IMR-90 (cell line): ENCODE results near the gene LDHB. TPM values are rescaled to one million over a fixed set of nuclear protein-coding genes. Genes with fewer than 3 reads are reported as not detected.

Experiments
- ATAC-seq: fragments of 200-7000 bp; cut with Tn5 transposase; 2 replicates; pipeline ENCODE4 v1.9.1; 2020; ENCODE audit warnings: low read depth, mild to moderate bottlenecking, moderate library complexity
- BruUV-seq: library from RNA; stranded (reverse); fragments of 400-500 nt; replicated peaks from 2 replicates; lab custom pipeline; 2021; lab: Mats Ljungman, UMichigan
- CTCF ChIA-PET: fragments of 300-600 bp; formaldehyde crosslinking; extraction: SDS; loops from one replicate; lab custom pipeline; 2021; ENCODE audit warnings: antibody characterized with exemption; lab: Yijun Ruan, JAX
- POLR2A ChIA-PET: fragments of 300-600 bp; sonication (Branson Sonifier 250); formaldehyde crosslinking; loops from one replicate; lab custom pipeline; 2022; ENCODE audit warnings: antibody characterized with exemption; ENCODE audit not compliant: unreplicated experiment; lab: Charles Lee
- DNase-seq: peaks from one replicate; pipeline ENCODE4 v3.0.0; 2013
- H2AFZ ChIP-seq: replicated peaks from 2 replicates; pipeline ENCODE3; 2013; ENCODE audit warnings: low read length, mild to moderate bottlenecking; ENCODE audit not compliant: poor library complexity
- H2AK5ac ChIP-seq: 2 replicates; pipeline ENCODE4 v1.6.1; 2013; ENCODE audit warnings: low read depth, low read length, inconsistent platforms
- H2AK9ac ChIP-seq: replicated peaks from 2 replicates; pipeline ENCODE3; 2013; ENCODE audit warnings: mild to moderate bottlenecking, low read depth, low read length, moderate library complexity; ENCODE audit not compliant: poor library complexity
- H2BK120ac ChIP-seq: 2 replicates; pipeline ENCODE4 v1.6.1; 2013; ENCODE audit warnings: low read depth, low read length, inconsistent platforms
- H2BK15ac ChIP-seq: 3 replicates; pipeline ENCODE4 v1.6.1; 2013; ENCODE audit warnings: low read depth, low read length, inconsistent platforms
- H2BK20ac ChIP-seq: 2 replicates; pipeline ENCODE4 v1.6.1; 2013; ENCODE audit warnings: low read depth, mild to moderate bottlenecking, inconsistent platforms, low read length, moderate library complexity
- H2BK5ac ChIP-seq: 2 replicates; pipeline ENCODE4 v1.6.1; 2013; ENCODE audit warnings: mild to moderate bottlenecking, low read depth, low read length, inconsistent platforms; ENCODE audit not compliant: poor library complexity, severe bottlenecking
- H3K14ac ChIP-seq: replicated peaks from 2 replicates; pipeline ENCODE4 v1.6.1; 2013; ENCODE audit warnings: low read depth, low read length, inconsistent platforms
- H3K18ac ChIP-seq: 2 replicates; pipeline ENCODE4 v1.6.1; 2013; ENCODE audit warnings: low read depth, low read length, control low read depth
- H3K23ac ChIP-seq: 2 replicates; pipeline ENCODE4 v1.6.1; 2013; ENCODE audit warnings: low read depth, low read length, inconsistent platforms
- H3K27ac ChIP-seq: 2 replicates; pipeline ENCODE4 v1.5.1; 2013; ENCODE audit warnings: mild to moderate bottlenecking, control low read depth, low read length; ENCODE audit not compliant: insufficient read depth
- H3K27me3 ChIP-seq: 2 replicates; pipeline ENCODE4 v1.6.1; 2013; ENCODE audit warnings: low read length; ENCODE audit not compliant: control insufficient read depth, insufficient read depth
- H3K36me3 ChIP-seq: 2 replicates; pipeline ENCODE4 v1.6.1; 2013; ENCODE audit warnings: low read length, mixed read lengths; ENCODE audit not compliant: control insufficient read depth, insufficient read depth
- H3K4ac ChIP-seq: 2 replicates; pipeline ENCODE4 v1.6.1; 2013; ENCODE audit warnings: low read depth, low read length, inconsistent platforms
- H3K4me1 ChIP-seq: 2 replicates; pipeline ENCODE4 v1.6.1; 2013; ENCODE audit warnings: low read length, mixed read lengths; ENCODE audit not compliant: control insufficient read depth, insufficient read depth
- H3K4me2 ChIP-seq: 2 replicates; pipeline ENCODE4 v1.6.1; 2013; ENCODE audit warnings: low read depth, mild to moderate bottlenecking, control low read depth, low read length, moderate library complexity
- H3K4me3 ChIP-seq: 2 replicates; pipeline ENCODE4 v1.5.1; 2013; ENCODE audit warnings: low read depth, mild to moderate bottlenecking, control low read depth, low read length, moderate library complexity; ENCODE audit not compliant: insufficient read depth
- H3K56ac ChIP-seq: 2 replicates; pipeline ENCODE4 v1.6.1; 2013; ENCODE audit warnings: low read length, inconsistent platforms; ENCODE audit not compliant: insufficient read depth; ENCODE audit errors: extremely low read depth
- H3K79me1 ChIP-seq, 2 experiments: 2 replicates each; pipeline ENCODE4 v1.6.1; 2013; ENCODE audit warnings: low read length in 2 of 2, inconsistent platforms in 1 of 2, low read depth in 1 of 2
- H3K9ac ChIP-seq: 2 replicates; pipeline ENCODE4 v1.6.1; 2013; ENCODE audit warnings: low read depth, low read length, control low read depth
- H3K9me1 ChIP-seq: 2 replicates; pipeline ENCODE4 v1.6.1; 2013; ENCODE audit warnings: low read length, inconsistent platforms; ENCODE audit not compliant: insufficient read depth
- H3K9me3 ChIP-seq: 2 replicates; pipeline ENCODE4 v1.6.1; 2013; ENCODE audit warnings: low read length; ENCODE audit not compliant: control insufficient read depth, insufficient read depth
- H4K20me1 ChIP-seq: 2 replicates; pipeline ENCODE4 v1.6.1; 2013; ENCODE audit warnings: low read length, inconsistent platforms; ENCODE audit not compliant: insufficient read depth
- H4K5ac ChIP-seq: 2 replicates; pipeline ENCODE4 v1.6.1; 2013; ENCODE audit warnings: mild to moderate bottlenecking, low read depth, low read length, control low read depth
- H4K8ac ChIP-seq, 2 experiments: 2 replicates each; pipeline ENCODE4 v1.6.1; 2013; ENCODE audit warnings: low read depth in 2 of 2, low read length in 2 of 2, control low read depth in 1 of 2, inconsistent platforms in 1 of 2
- H4K91ac ChIP-seq: 2 replicates; pipeline ENCODE4 v1.6.1; 2013; ENCODE audit warnings: low read depth, low read length, inconsistent platforms; ENCODE audit not compliant: insufficient read depth
- WGBS, 2 experiments: methylation state at CpG; one replicate each; pipeline versions ENCODE4 v1.1.5 to v1.1.7; 2013; ENCODE audit warnings: missing lambda C conversion rate in 2 of 2; ENCODE audit not compliant: insufficient read length in 1 of 2; ENCODE audit errors: extremely low coverage in 2 of 2; 5-methylcytosine and 5-hydroxymethylcytosine counted together
- dilution Hi-C: fragments of 300-500 bp; cut with HindIII; formaldehyde crosslinking; loops from one replicate; pipeline ENCODE4 v1.14.3; 2018; ENCODE audit warnings: low sequenced_read_pairs; ENCODE audit not compliant: unreplicated experiment
- in situ Hi-C: fragments of 300-500 bp; cut with MboI; formaldehyde crosslinking; loops from 3 replicates; pipeline ENCODE4 v1.14.3; 2019; ENCODE audit warnings: low sequenced_read_pairs, inconsistent platforms, mixed read lengths
- intact Hi-C: fragments of 100-400 bp; cut with micrococcal nuclease; formaldehyde crosslinking; loops from 2 replicates; pipeline ENCODE4 v1.10.0; 2022
- polyA plus RNA-seq, 3 experiments: library from polyadenylated mRNA; depleted of rRNA; stranded (reverse); fragments of >200 nt; gene quantifications; 2 replicates each; pipeline ENCODE4 v1.2.3, GENCODE V29; 2012; ENCODE audit warnings: low replicate concordance in 1 of 3
- total RNA-seq: library from RNA; depleted of rRNA; stranded (reverse); fragments of >200 nt; gene quantifications from 2 replicates; pipeline ENCODE4 v1.2.3, GENCODE V29; 2012
- TF ChIP-seq, protein P1 (sequence below): fragments of 150-350 bp; IDR thresholded peaks from 2 replicates; pipeline ENCODE4 v1.6.1; 2016; ENCODE audit warnings: low read depth, mild to moderate bottlenecking, low read length, moderate library complexity, borderline replicate concordance

The LDHB gene
- total and polyA plus RNA-seq, 2 of the 4 experiments (the other 2 are of a cell fraction) = 623 to 630 TPM

GRCh38 chr12:21694660-21695059, 37.0 kb upstream of the LDHB start:
- H2BK15ac ChIP-seq = no peak overlapping the region
- WGBS, 2 experiments = no CpG with 5 or more reads among the region's 10 CpGs
- no peak overlapping the region for H3K56ac ChIP-seq
- in situ Hi-C loops (loop anchor here (5.0 to 25.0 kb wide), 2 partner anchors 293 to 743 kb away; no protein-coding TSS in a partner anchor), intact Hi-C loops (no loop called here), dilution Hi-C loops (no loop called here)
- no peak overlapping the region for H2BK20ac ChIP-seq
- no peak overlapping the region for H3K23ac ChIP-seq
- no peaks in the 10 kb centered on the region for H3K36me3 ChIP-seq
- no peak for DNase-seq
- H4K91ac ChIP-seq = no peak overlapping the region
- TF ChIP-seq, protein P1, sequence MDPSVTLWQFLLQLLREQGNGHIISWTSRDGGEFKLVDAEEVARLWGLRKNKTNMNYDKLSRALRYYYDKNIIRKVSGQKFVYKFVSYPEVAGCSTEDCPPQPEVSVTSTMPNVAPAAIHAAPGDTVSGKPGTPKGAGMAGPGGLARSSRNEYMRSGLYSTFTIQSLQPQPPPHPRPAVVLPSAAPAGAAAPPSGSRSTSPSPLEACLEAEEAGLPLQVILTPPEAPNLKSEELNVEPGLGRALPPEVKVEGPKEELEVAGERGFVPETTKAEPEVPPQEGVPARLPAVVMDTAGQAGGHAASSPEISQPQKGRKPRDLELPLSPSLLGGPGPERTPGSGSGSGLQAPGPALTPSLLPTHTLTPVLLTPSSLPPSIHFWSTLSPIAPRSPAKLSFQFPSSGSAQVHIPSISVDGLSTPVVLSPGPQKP = no peak
- H3K9me3 ChIP-seq = no peaks in the 10 kb centered on the region; the same call in 1 of the 2 replicates
- no peak overlapping the region for H3K18ac ChIP-seq
- no peak for ATAC-seq
- no peak overlapping the region for H2AFZ ChIP-seq
- POLR2A ChIA-PET = no interaction called here
- no peak overlapping the region for H3K27ac ChIP-seq
- no peaks in the 10 kb centered on the region for H4K20me1 ChIP-seq
- no peaks in the 10 kb centered on the region for H3K79me1 ChIP-seq
- 0 out of 2 replicates have a peak, but pooled peaks cover 2% of the 10 kb centered on the region for H3K4me1 ChIP-seq
- H3K4me2 ChIP-seq = no peak overlapping the region
- H2BK120ac ChIP-seq = no peak overlapping the region
- H3K14ac ChIP-seq = no peak overlapping the region
- H4K5ac ChIP-seq = no peak overlapping the region
- H3K27me3 ChIP-seq = no peaks in the 10 kb centered on the region
- CTCF ChIA-PET = interaction anchor here (1.1 kb wide), 1 partner anchor 324 kb away, joined by 4 read pairs; no protein-coding TSS in a partner anchor
- no peak overlapping the region for H2AK9ac ChIP-seq
- H3K9me1 ChIP-seq = no peaks in the 10 kb centered on the region
- no peak overlapping the region for H4K8ac ChIP-seq
- no peak overlapping the region for H3K9ac ChIP-seq
- no TSS peak for BruUV-seq
- no peak overlapping the region for H2BK5ac ChIP-seq
- H3K4me3 ChIP-seq = no peak overlapping the region
- H3K4ac ChIP-seq = no peak overlapping the region
- H2AK5ac ChIP-seq = no peak overlapping the region
